T-cell (primary cell): ENCODE measurements around the gene DYDC2. TPM values are rescaled to one million over a fixed set of nuclear protein-coding genes. Genes with fewer than 3 reads are reported as not detected.
A peak's percentile ranks its signal among the peaks of the same experiment; 100 is the strongest.

Source experiments
- ATAC-seq, 4 experiments: fragments of 200-7000 bp in 3 of 4; fragments of 150-1000 bp in 1 of 4; cut with Tn5 transposase; replicated peaks in 1 of 4; 1 replicate in 3 of 4; 2 replicates in 1 of 4; pipeline ENCODE4 v1.10.0; 2021; ENCODE audit warnings: moderate library complexity in 3 of 4, mild to moderate bottlenecking in 2 of 4, moderate number of reproducible peaks in 1 of 4
- CTCF ChIA-PET, 2 donors: fragments of 300-600 bp; sonication (Branson Sonifier 250); formaldehyde crosslinking; loops; one replicate each; lab custom pipeline; 2022; ENCODE audit warnings: antibody characterized with exemption in 2 of 2; lab: Charles Lee
- POLR2A ChIA-PET, 2 donors: fragments of 300-600 bp; sonication (Branson Sonifier 250); formaldehyde crosslinking; loops; one replicate each; lab custom pipeline; 2022; ENCODE audit warnings: antibody characterized with exemption in 2 of 2; lab: Charles Lee
- DNase-seq, 35 experiments: peaks; one replicate each; pipeline versions ENCODE4 v3.0.0 to v3.0.0-alpha.2; 2013 to 2023
- H3K27ac ChIP-seq: one replicate; pipeline ENCODE4 v1.5.1; 2013; ENCODE audit warnings: low read length
- H3K27me3 ChIP-seq, 2 experiments: replicated peaks in 1 of 2; 1 replicate in 1 of 2; 2 replicates in 1 of 2; pipeline versions ENCODE4 v1.6.1 to v1.7.0; 2013; ENCODE audit warnings: low read length in 1 of 2, mixed read lengths in 1 of 2; ENCODE audit not compliant: control insufficient read depth in 2 of 2, insufficient read depth in 2 of 2; ENCODE audit errors: extremely low read depth in 1 of 2
- H3K36me3 ChIP-seq, 2 donors: 1 replicate in 1 of 2; 2 replicates in 1 of 2; pipeline versions ENCODE4 v1.6.1 to v1.7.0; 2013; ENCODE audit warnings: low read length in 1 of 2; ENCODE audit not compliant: control insufficient read depth in 2 of 2, insufficient read depth in 1 of 2; ENCODE audit errors: extremely low read depth in 1 of 2
- H3K4me1 ChIP-seq, 2 experiments: 1 replicate in 1 of 2; 2 replicates in 1 of 2; pipeline versions ENCODE4 v1.6.1 to v1.7.0; 2013; ENCODE audit warnings: low read length in 2 of 2, mixed read lengths in 1 of 2; ENCODE audit not compliant: insufficient read depth in 2 of 2, control insufficient read depth in 1 of 2; ENCODE audit errors: extremely low read depth in 1 of 2
- H3K4me3 ChIP-seq, 2 donors: 1 replicate in 1 of 2; 2 replicates in 1 of 2; pipeline versions ENCODE4 v1.5.1 to v1.7.0; 2013; ENCODE audit warnings: mild to moderate bottlenecking in 2 of 2, low read length in 1 of 2, moderate library complexity in 1 of 2; ENCODE audit not compliant: control insufficient read depth in 1 of 2; ENCODE audit errors: extremely low read depth in 1 of 2
- H3K9me3 ChIP-seq: 2 replicates; pipeline ENCODE4 v1.7.0; 2013
- H3K27ac Mint-ChIP-seq, 2 donors: one replicate each; pipeline ENCODE4 v1.8.0; 2020 to 2021; ENCODE audit warnings: mild to moderate bottlenecking in 2 of 2, mixed read lengths in 2 of 2
- H3K27me3 Mint-ChIP-seq, 2 donors: one replicate each; pipeline ENCODE4 v1.8.0; 2021 to 2022; ENCODE audit warnings: mixed read lengths in 2 of 2
- H3K36me3 Mint-ChIP-seq: one replicate; pipeline ENCODE4 v1.8.0; 2021; ENCODE audit warnings: mixed read lengths
- H3K4me1 Mint-ChIP-seq, 3 donors: one replicate each; pipeline ENCODE4 v1.8.0; 2020 to 2022; ENCODE audit warnings: mixed read lengths in 3 of 3, mild to moderate bottlenecking in 1 of 3
- H3K4me3 Mint-ChIP-seq, 3 donors: one replicate each; pipeline ENCODE4 v1.8.0; 2020 to 2022; ENCODE audit warnings: mild to moderate bottlenecking in 3 of 3, mixed read lengths in 3 of 3, moderate library complexity in 3 of 3
- H3K9me3 Mint-ChIP-seq, 3 donors: one replicate each; pipeline ENCODE4 v1.8.0; 2020 to 2022; ENCODE audit warnings: mixed read lengths in 3 of 3
- WGBS: methylation state at CpG from one replicate; pipeline ENCODE4 v1.1.5; 2013; ENCODE audit warnings: missing lambda C conversion rate; ENCODE audit not compliant: insufficient coverage; 5-methylcytosine and 5-hydroxymethylcytosine counted together
- total RNA-seq, 35 experiments: library from RNA in 6 of 35; stranded (reverse) in 6 of 35; fragments of 120-200 nt in 1 of 35; gene quantifications; one replicate each; pipeline versions ENCODE4 v1.2.1 to v1.2.4 and lab custom pipeline; 2013 to 2026

The DYDC2 gene
- total RNA-seq, 5 donors from 2014 or later (not counting 1 experiment from before 2014, with no cell fraction given): not detected

- no peak for ATAC-seq
- POLR2A ChIA-PET: interaction anchor here (0.6 kb wide), 2 partner anchors 12 to 90 kb away, joined by 3 read pairs; no protein-coding TSS in a partner anchor
These were observed 54.7 kb downstream of the DYDC2 start for GRCh38 chr10:80411267-80411668.

GRCh38 chr10:80411681-80412220 is 55.2 kb downstream of the DYDC2 start:
- no peak overlapping the region for H3K4me3 ChIP-seq
- H3K27me3 Mint-ChIP-seq: peaks cover 0 to 7% of the 10 kb centered on the region in 2 donors
- WGBS: no CpG with 5 or more reads among the region's 1 CpG
- H3K4me3 Mint-ChIP-seq: no peak overlapping the region
- no peaks in the 10 kb centered on the region for H3K36me3 ChIP-seq
- ATAC-seq (no peak), DNase-seq (no peak)
- CTCF ChIA-PET: interaction anchor here in 1 of 2 donors (1.4 kb wide), 1 partner anchor 34 kb away, joined by 3 read pairs; no protein-coding TSS in a partner anchor
- POLR2A ChIA-PET: interaction anchor here (0.6 kb wide), 2 partner anchors 11 to 89 kb away, joined by 3 read pairs; no protein-coding TSS in a partner anchor
- H3K27ac ChIP-seq: no peak overlapping the region
- H3K27me3 ChIP-seq: peaks cover 0 to 25% of the 10 kb centered on the region in 2 experiments
- peaks cover 24 to 45% (median 41%) of the 10 kb centered on the region in 3 donors for H3K4me1 Mint-ChIP-seq
- H3K36me3 Mint-ChIP-seq: no peaks in the 10 kb centered on the region
- H3K9me3 Mint-ChIP-seq: no peaks in the 10 kb centered on the region
- H3K4me1 ChIP-seq: peaks cover 0 to 19% of the 10 kb centered on the region in 2 experiments
- no peaks in the 10 kb centered on the region for H3K9me3 ChIP-seq
- no peak overlapping the region for H3K27ac Mint-ChIP-seq

More at GRCh38 chr10:80411267-80411668, 54.7 kb downstream of the DYDC2 start:
- Mint-ChIP-seq H3K9me3 (no peaks in the 10 kb centered on the region), H3K4me1 (peaks cover 24 to 45% (median 40%) of the 10 kb centered on the region in 3 donors), H3K36me3 (no peaks in the 10 kb centered on the region), H3K27ac (no peak overlapping the region), H3K27me3 (peaks cover 0 to 7% of the 10 kb centered on the region in 2 donors), H3K4me3 (no peak overlapping the region)
- WGBS: 100% methylated on average over 2 of the region's 2 CpGs
- DNase-seq: no peak
- Histone ChIP-seq H3K4me1 (peaks cover 0 to 19% of the 10 kb centered on the region in 2 experiments), H3K9me3 (no peaks in the 10 kb centered on the region), H3K4me3 (no peak overlapping the region), H3K27ac (no peak overlapping the region), H3K27me3 (peaks cover 0 to 26% of the 10 kb centered on the region in 2 experiments), H3K36me3 (no peaks in the 10 kb centered on the region)
- CTCF ChIA-PET: interaction anchor here (0.5 to 1.4 kb wide), 2 partner anchors 33 to 310 kb away, joined by 3 to 4 read pairs; no protein-coding TSS in a partner anchor

GRCh38 chr10:80412486-80412885 is 55.9 kb downstream of the DYDC2 start:
- ATAC-seq (no peak), DNase-seq (no peak)
- Mint-ChIP-seq H3K9me3 (no peaks in the 10 kb centered on the region), H3K27me3 (peaks cover 0 to 5% of the 10 kb centered on the region in 2 donors), H3K36me3 (no peaks in the 10 kb centered on the region), H3K27ac (no peak overlapping the region), H3K4me3 (no peak overlapping the region), H3K4me1 (peaks cover 23 to 43% (median 40%) of the 10 kb centered on the region in 3 donors)
- peaks cover 0 to 19% of the 10 kb centered on the region in 2 experiments for H3K27me3 ChIP-seq
- no peak overlapping the region for H3K4me3 ChIP-seq
- H3K27ac ChIP-seq: no peak overlapping the region
- POLR2A ChIA-PET: no interaction called here
- no peaks in the 10 kb centered on the region for H3K36me3 ChIP-seq
- H3K4me1 ChIP-seq: peaks cover 0 to 17% of the 10 kb centered on the region in 2 experiments
- CTCF ChIA-PET: no interaction called here
- no peaks in the 10 kb centered on the region for H3K9me3 ChIP-seq
- 85% methylated on average over 4 of the region's 5 CpGs for WGBS

GRCh38 chr10:80413271-80413996 is 56.9 kb downstream of the DYDC2 start:
- ATAC-seq (no peak), DNase-seq (no peak)
- Mint-ChIP-seq H3K4me3 (no peak overlapping the region), H3K36me3 (no peaks in the 10 kb centered on the region), H3K4me1 (peaks cover 17 to 37% (median 34%) of the 10 kb centered on the region in 3 donors), H3K9me3 (no peaks in the 10 kb centered on the region), H3K27ac (peak overlapping the region in 1 of 2 donors; percentile 19), H3K27me3 (no peaks in the 10 kb centered on the region)
- H3K27me3 ChIP-seq: peaks cover 0 to 11% of the 10 kb centered on the region in 2 experiments
- no peaks in the 10 kb centered on the region for H3K36me3 ChIP-seq
- peaks cover 0 to 10% of the 10 kb centered on the region in 2 experiments for H3K4me1 ChIP-seq
- no peaks in the 10 kb centered on the region for H3K9me3 ChIP-seq
- ChIA-PET CTCF (no interaction called here), POLR2A (no interaction called here)
- 85% methylated on average over 12 of the region's 12 CpGs for WGBS
- no peak overlapping the region for H3K27ac ChIP-seq
- no peak overlapping the region for H3K4me3 ChIP-seq

GRCh38 chr10:80414142-80414895 is 57.7 kb downstream of the DYDC2 start:
- ATAC-seq: no peak
- ChIA-PET CTCF (no interaction called here), POLR2A (no interaction called here)
- Mint-ChIP-seq H3K27me3 (no peaks in the 10 kb centered on the region), H3K9me3 (no peaks in the 10 kb centered on the region), H3K4me3 (no peak overlapping the region), H3K4me1 (peaks cover 13 to 32% (median 31%) of the 10 kb centered on the region in 3 donors), H3K27ac (no peak overlapping the region), H3K36me3 (no peaks in the 10 kb centered on the region)
- no peak for DNase-seq
- WGBS: 100% methylated on average over 3 of the region's 7 CpGs
- H3K4me1 ChIP-seq: peaks cover 0 to under 1% of the 10 kb centered on the region in 2 experiments
- no peaks in the 10 kb centered on the region for H3K9me3 ChIP-seq
- H3K4me3 ChIP-seq: no peak overlapping the region
- H3K27me3 ChIP-seq: peaks cover 0 to 5% of the 10 kb centered on the region in 2 experiments
- H3K36me3 ChIP-seq: no peaks in the 10 kb centered on the region
- H3K27ac ChIP-seq: no peak overlapping the region
